SK-N-SH (cell line): ENCODE results near the gene CDCP2.

ENCODE experiments used
- CHD2 ChIP-seq: fragments of 150-350 bp; IDR thresholded peaks from 2 replicates; pipeline ENCODE4 v1.6.1; 2018; ENCODE audit warnings: low read length; ENCODE audit not compliant: partially characterized antibody
- EP300 ChIP-seq, 2 experiments: IDR thresholded peaks; 2 replicates each; pipeline versions ENCODE4 v1.4.0 to v1.6.1; 2012; ENCODE audit warnings: borderline replicate concordance in 1 of 2, low read depth in 1 of 2, low read length in 1 of 2
- EZH2phosphoT487 ChIP-seq: fragments of 200-600 bp; sonication (generic); IDR thresholded peaks from 2 replicates; pipeline ENCODE4 v1.6.1; 2017; ENCODE audit warnings: low read depth, mixed run types, mild to moderate bottlenecking, antibody characterized with exemption, moderate library complexity, borderline replicate concordance
- NFIC ChIP-seq: IDR thresholded peaks from 2 replicates; pipeline ENCODE4 v1.4.0; 2012; ENCODE audit warnings: borderline replicate concordance
- PBX3 ChIP-seq: IDR thresholded peaks from 2 replicates; pipeline ENCODE4; 2012
- POLR2AphosphoS5 ChIP-seq: IDR thresholded peaks from 2 replicates; pipeline ENCODE4 v1.6.1; 2012; ENCODE audit warnings: low read depth, low read length
- RCOR1 ChIP-seq: fragments of 150-350 bp; IDR thresholded peaks from 2 replicates; pipeline ENCODE4 v1.6.1; 2017; ENCODE audit warnings: antibody characterized with exemption, low read length
- TAF1 ChIP-seq: IDR thresholded peaks from 2 replicates; pipeline ENCODE4 v1.6.1; 2012; ENCODE audit warnings: low read depth, mild to moderate bottlenecking, low read length, moderate library complexity, borderline replicate concordance
- TCF12 ChIP-seq: IDR thresholded peaks from 2 replicates; pipeline ENCODE4 v1.4.0; 2012
- TEAD4 ChIP-seq: IDR thresholded peaks from 2 replicates; pipeline ENCODE4 v1.4.0; 2012; ENCODE audit warnings: mild to moderate bottlenecking, borderline replicate concordance; ENCODE audit not compliant: insufficient read depth
- YY1 ChIP-seq: IDR thresholded peaks from 2 replicates; pipeline ENCODE4 v1.4.0; 2012; ENCODE audit warnings: low read depth, mild to moderate bottlenecking
- TF ChIP-seq, protein P1 (sequence below): fragments of 200-600 bp; sonication (generic); IDR thresholded peaks from 2 replicates; pipeline ENCODE4 v1.6.1; 2017; ENCODE audit warnings: antibody characterized with exemption, mild to moderate bottlenecking, moderate library complexity

DNA sequence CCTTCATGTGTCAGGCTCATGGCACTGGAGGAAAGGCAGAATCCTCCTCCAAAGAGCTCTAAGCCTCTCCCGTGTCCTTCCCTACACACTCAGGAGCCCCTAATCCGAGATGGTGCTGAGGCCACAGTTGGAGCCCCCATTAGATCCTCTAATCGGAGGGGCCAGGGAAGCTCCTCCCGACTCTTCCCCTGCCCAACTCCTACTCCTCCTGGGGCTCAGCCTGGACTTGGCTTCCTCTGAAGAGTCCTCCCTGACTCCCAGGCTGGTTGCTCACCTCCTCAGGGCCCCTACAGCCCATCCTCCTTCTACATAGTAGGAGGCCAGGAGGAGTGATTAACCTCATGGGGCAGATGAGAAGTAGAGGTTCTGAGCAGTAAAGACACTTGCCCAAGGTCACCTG lies 21.3 kb upstream of the CDCP2 start:
- TF ChIP-seq TCF12 (no peak), EZH2phosphoT487 (no peak), CHD2 (no peak), TAF1 (no peak), EP300 (IDR thresholded peaks at IDR 0.05; ENCODE audit: borderline replicate concordance in 1 of 2, low read depth in 1 of 2, low read length in 1 of 2) (no peak), PBX3 (no peak), NFIC (no peak), TEAD4 (no peak), YY1 (no peak), RCOR1 (no peak), POLR2AphosphoS5 (no peak)
- TF ChIP-seq, protein P1, sequence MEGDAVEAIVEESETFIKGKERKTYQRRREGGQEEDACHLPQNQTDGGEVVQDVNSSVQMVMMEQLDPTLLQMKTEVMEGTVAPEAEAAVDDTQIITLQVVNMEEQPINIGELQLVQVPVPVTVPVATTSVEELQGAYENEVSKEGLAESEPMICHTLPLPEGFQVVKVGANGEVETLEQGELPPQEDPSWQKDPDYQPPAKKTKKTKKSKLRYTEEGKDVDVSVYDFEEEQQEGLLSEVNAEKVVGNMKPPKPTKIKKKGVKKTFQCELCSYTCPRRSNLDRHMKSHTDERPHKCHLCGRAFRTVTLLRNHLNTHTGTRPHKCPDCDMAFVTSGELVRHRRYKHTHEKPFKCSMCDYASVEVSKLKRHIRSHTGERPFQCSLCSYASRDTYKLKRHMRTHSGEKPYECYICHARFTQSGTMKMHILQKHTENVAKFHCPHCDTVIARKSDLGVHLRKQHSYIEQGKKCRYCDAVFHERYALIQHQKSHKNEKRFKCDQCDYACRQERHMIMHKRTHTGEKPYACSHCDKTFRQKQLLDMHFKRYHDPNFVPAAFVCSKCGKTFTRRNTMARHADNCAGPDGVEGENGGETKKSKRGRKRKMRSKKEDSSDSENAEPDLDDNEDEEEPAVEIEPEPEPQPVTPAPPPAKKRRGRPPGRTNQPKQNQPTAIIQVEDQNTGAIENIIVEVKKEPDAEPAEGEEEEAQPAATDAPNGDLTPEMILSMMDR, result no peak
